Measurements from ENCODE around the gene HERC6. TPM values are rescaled to one million over a fixed set of nuclear protein-coding genes. Genes with fewer than 3 reads are reported as not detected.

HERC6 gene
- total and polyA plus RNA-seq, 2 donors (not counting 1 experiment from before 2014, with no cell fraction given): 5.1 to 10.9 TPM

DNA sequence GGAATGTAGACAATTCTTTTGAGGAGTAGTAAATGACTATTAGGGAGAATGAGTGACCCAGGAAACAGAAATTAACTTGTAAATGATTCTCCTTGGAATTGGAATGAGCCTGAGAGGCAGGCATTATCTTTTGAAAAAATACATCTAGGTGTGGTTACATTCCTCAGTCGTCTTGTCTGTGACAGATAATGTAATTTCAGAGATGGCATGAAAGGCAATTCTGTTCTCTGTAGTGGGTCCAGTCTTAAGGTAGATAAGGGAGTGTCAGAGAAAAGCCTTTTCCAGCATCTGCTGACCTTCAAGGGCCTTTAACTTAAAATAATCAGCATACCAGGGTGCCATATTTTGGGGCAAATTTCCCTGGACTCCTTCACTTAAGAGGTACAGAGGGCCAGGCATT lies 35.1 kb downstream of the HERC6 start:
- Histone ChIP-seq H3K79me2 (ENCODE audit: control insufficient read depth, insufficient read depth, low read length) (no peaks in the 10 kb centered on the region), H3K9ac (ENCODE audit: low read length) (no peak overlapping the region), H3K4me3 (ENCODE audit: control extremely low read depth in 1 of 5, extremely low read depth in 1 of 5, insufficient read depth in 1 of 5, low read depth in 2 of 5, low read length in 4 of 5) (no peak overlapping the region), H3K9me3 (ENCODE audit: control extremely low read depth in 1 of 3, control insufficient read depth in 2 of 3, insufficient read depth in 1 of 3, low read length in 2 of 3) (no peaks in the 10 kb centered on the region), H3K4me2 (replicated peaks; ENCODE audit: low read depth, low read length, poor library complexity, severe bottlenecking) (no peak overlapping the region), H3K36me3 (replicated peaks in 1 of 2; ENCODE audit: control extremely low read depth in 1 of 2, control insufficient read depth in 1 of 2, extremely low read depth in 1 of 2, insufficient read depth in 2 of 2, low read length in 1 of 2) (peaks cover 2 to 6% of the 10 kb centered on the region in 2 experiments), H2AFZ (ENCODE audit: insufficient read depth, low read depth, low read length, poor library complexity, severe bottlenecking) (no peak overlapping the region), H3K4me1 (ENCODE audit: control insufficient read depth in 2 of 2, insufficient read depth in 2 of 2, low read length in 2 of 2) (no peaks in the 10 kb centered on the region), H3K27me3 (replicated peaks in 1 of 4; ENCODE audit: control extremely low read depth in 1 of 4, control insufficient read depth in 3 of 4, insufficient read depth in 4 of 4, low read length in 3 of 4) (no peaks in the 10 kb centered on the region), H3K27ac (ENCODE audit: low read length in 2 of 2) (no peak overlapping the region), H4K20me1 (ENCODE audit: control insufficient read depth, insufficient read depth, low read length, poor library complexity, severe bottlenecking) (no peaks in the 10 kb centered on the region)
- TF ChIP-seq EZH2 (IDR thresholded peaks at IDR 0.05; ENCODE audit: borderline replicate concordance, insufficient read depth, low read depth, low read length, poor library complexity, severe bottlenecking): no peak
- TF ChIP-seq, protein P1, sequence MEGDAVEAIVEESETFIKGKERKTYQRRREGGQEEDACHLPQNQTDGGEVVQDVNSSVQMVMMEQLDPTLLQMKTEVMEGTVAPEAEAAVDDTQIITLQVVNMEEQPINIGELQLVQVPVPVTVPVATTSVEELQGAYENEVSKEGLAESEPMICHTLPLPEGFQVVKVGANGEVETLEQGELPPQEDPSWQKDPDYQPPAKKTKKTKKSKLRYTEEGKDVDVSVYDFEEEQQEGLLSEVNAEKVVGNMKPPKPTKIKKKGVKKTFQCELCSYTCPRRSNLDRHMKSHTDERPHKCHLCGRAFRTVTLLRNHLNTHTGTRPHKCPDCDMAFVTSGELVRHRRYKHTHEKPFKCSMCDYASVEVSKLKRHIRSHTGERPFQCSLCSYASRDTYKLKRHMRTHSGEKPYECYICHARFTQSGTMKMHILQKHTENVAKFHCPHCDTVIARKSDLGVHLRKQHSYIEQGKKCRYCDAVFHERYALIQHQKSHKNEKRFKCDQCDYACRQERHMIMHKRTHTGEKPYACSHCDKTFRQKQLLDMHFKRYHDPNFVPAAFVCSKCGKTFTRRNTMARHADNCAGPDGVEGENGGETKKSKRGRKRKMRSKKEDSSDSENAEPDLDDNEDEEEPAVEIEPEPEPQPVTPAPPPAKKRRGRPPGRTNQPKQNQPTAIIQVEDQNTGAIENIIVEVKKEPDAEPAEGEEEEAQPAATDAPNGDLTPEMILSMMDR (IDR thresholded peaks at IDR 0.05): no peak
- H3K4me3 Mint-ChIP-seq: no peak overlapping the region
- intact Hi-C loops (cut with micrococcal nuclease): no loop called here
- CTCF ChIA-PET: no interaction called here
- no peak for ATAC-seq (ENCODE audit: low read depth)
- no peaks in the 10 kb centered on the region for H3K9me3 Mint-ChIP-seq (ENCODE audit: insufficient read depth)
- DNase-seq: no peak
- 100% methylated on average over 1 of the region's 1 CpG for WGBS (ENCODE audit: insufficient coverage)
- POLR2A ChIA-PET: no interaction called here
- no peaks in the 10 kb centered on the region for H3K4me1 Mint-ChIP-seq
- H3K27ac Mint-ChIP-seq: no peak overlapping the region
- no peaks in the 10 kb centered on the region for H3K27me3 Mint-ChIP-seq

DNA sequence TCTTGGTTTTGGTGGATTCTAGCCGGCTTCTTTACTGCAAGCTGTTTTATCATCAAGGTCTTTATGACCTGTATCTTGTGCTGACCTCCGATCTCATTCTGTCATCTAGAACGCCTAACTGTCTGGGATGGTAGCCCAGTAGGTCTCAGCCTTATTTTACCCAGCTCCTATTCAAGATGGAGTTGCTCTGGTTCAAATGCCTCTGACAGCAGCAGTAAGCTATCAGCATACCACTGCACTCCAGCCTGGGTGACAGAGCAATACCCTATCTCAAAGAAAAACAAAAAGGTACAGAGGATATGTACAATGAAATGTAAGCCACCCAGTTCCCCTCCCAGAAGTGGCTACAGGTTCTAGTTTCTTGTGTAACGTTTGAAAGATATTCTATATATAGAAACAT lies 36.1 kb downstream of the HERC6 start:
- intact Hi-C loops (cut with micrococcal nuclease): no loop called here
- no peaks in the 10 kb centered on the region for H3K4me1 Mint-ChIP-seq
- ATAC-seq (ENCODE audit: low read depth) (no peak), DNase-seq (no peak)
- no peaks in the 10 kb centered on the region for H3K27me3 ChIP-seq (replicated peaks in 1 of 4; ENCODE audit: control extremely low read depth in 1 of 4, control insufficient read depth in 3 of 4, insufficient read depth in 4 of 4, low read length in 3 of 4)
- H4K20me1 ChIP-seq (ENCODE audit: control insufficient read depth, insufficient read depth, low read length, poor library complexity, severe bottlenecking): no peaks in the 10 kb centered on the region
- no peaks in the 10 kb centered on the region for H3K9me3 ChIP-seq (ENCODE audit: control extremely low read depth in 1 of 3, control insufficient read depth in 2 of 3, insufficient read depth in 1 of 3, low read length in 2 of 3)
- H3K4me3 Mint-ChIP-seq: no peak overlapping the region
- CTCF ChIA-PET: no interaction called here
- no peaks in the 10 kb centered on the region for H3K9me3 Mint-ChIP-seq (ENCODE audit: insufficient read depth)
- 100% methylated on average over 3 of the region's 4 CpGs for WGBS (ENCODE audit: insufficient coverage)
- no peaks in the 10 kb centered on the region for H3K4me1 ChIP-seq (ENCODE audit: control insufficient read depth in 2 of 2, insufficient read depth in 2 of 2, low read length in 2 of 2)
- H3K27ac ChIP-seq (ENCODE audit: low read length in 2 of 2): no peak overlapping the region
- POLR2A ChIA-PET: no interaction called here
- no peak overlapping the region for H3K4me3 ChIP-seq (ENCODE audit: control extremely low read depth in 1 of 5, extremely low read depth in 1 of 5, insufficient read depth in 1 of 5, low read depth in 2 of 5, low read length in 4 of 5)
- H3K4me2 ChIP-seq (replicated peaks; ENCODE audit: low read depth, low read length, poor library complexity, severe bottlenecking): no peak overlapping the region
- H3K9ac ChIP-seq (ENCODE audit: low read length): no peak overlapping the region
- H3K27ac Mint-ChIP-seq: no peak overlapping the region
- H2AFZ ChIP-seq (ENCODE audit: insufficient read depth, low read depth, low read length, poor library complexity, severe bottlenecking): no peak overlapping the region
- no peaks in the 10 kb centered on the region for H3K27me3 Mint-ChIP-seq
- TF ChIP-seq EZH2 (IDR thresholded peaks at IDR 0.05; ENCODE audit: borderline replicate concordance, insufficient read depth, low read depth, low read length, poor library complexity, severe bottlenecking): no peak
- peaks cover 2% of the 10 kb centered on the region in 2 experiments for H3K36me3 ChIP-seq (replicated peaks in 1 of 2; ENCODE audit: control extremely low read depth in 1 of 2, control insufficient read depth in 1 of 2, extremely low read depth in 1 of 2, insufficient read depth in 2 of 2, low read length in 1 of 2)
- no peaks in the 10 kb centered on the region for H3K79me2 ChIP-seq (ENCODE audit: control insufficient read depth, insufficient read depth, low read length)
